HG02759 (cell line): Measurements from ENCODE around the gene ACSM4.
"Not testable (repeated sequence)": the region's sequence is repeated elsewhere in the genome, so short reads cannot be mapped to it uniquely, and the experiment has no call there.

Source experiments
- ATAC-seq: cut with Tn5 transposase; IDR thresholded peaks from one replicate; pipeline ENCODE4 v1.9.1; 2021; ENCODE audit warnings: mild to moderate bottlenecking, moderate library complexity; ENCODE audit not compliant: unreplicated experiment

The ACSM4 gene

GRCh38 chr12:7337790-7338189 lies 33.9 kb downstream of the ACSM4 start:
- not testable (repeated sequence) for ATAC-seq

- ATAC-seq = no peak
Observed at GRCh38 chr12:7339675-7340074, 35.8 kb downstream of the ACSM4 start.

GRCh38 chr12:7344833-7345606 lies 41.1 kb downstream of the ACSM4 start:
- ATAC-seq = no peak

- no peak for ATAC-seq
Observed at GRCh38 chr12:7346551-7347225, 42.8 kb downstream of the ACSM4 start.

GRCh38 chr12:7349418-7349817 lies 45.5 kb downstream of the ACSM4 start:
- no peak for ATAC-seq

- no peak for ATAC-seq
Observed at GRCh38 chr12:7351177-7351576, 47.3 kb downstream of the ACSM4 start.

GRCh38 chr12:7352661-7353060 lies 48.8 kb downstream of the ACSM4 start:
- no peak for ATAC-seq

GRCh38 chr12:7354529-7354928 lies 50.7 kb downstream of the ACSM4 start:
- no peak for ATAC-seq

GRCh38 chr12:7361265-7361664 lies 57.4 kb downstream of the ACSM4 start:
- ATAC-seq = no peak

- no peak for ATAC-seq
Observed at GRCh38 chr12:7362734-7363133, 58.9 kb downstream of the ACSM4 start.

GRCh38 chr12:7369274-7369729 lies 65.4 kb downstream of the ACSM4 start:
- ATAC-seq = peak; percentile 68

GRCh38 chr12:7373226-7373625 lies 69.4 kb downstream of the ACSM4 start:
- ATAC-seq = no peak

GRCh38 chr12:7374423-7375144 lies 70.7 kb downstream of the ACSM4 start:
- ATAC-seq = no peak

- no peak for ATAC-seq
Observed at GRCh38 chr12:7375145-7375543, 71.3 kb downstream of the ACSM4 start.

- no peak for ATAC-seq
Observed at GRCh38 chr12:7376196-7376595, 72.3 kb downstream of the ACSM4 start.
